Left kidney (tissue), 8 donors: ENCODE measurements around the gene SCNM1. TPM values are rescaled to one million over a fixed set of nuclear protein-coding genes. Genes with fewer than 3 reads are reported as not detected.
A peak's percentile ranks its signal among the peaks of the same experiment; 100 is the strongest.

Source experiments
- DNase-seq: peaks from one replicate; pipeline ENCODE4 v3.0.0-alpha.2; 2013
- long read RNA-seq, 8 donors: transcript quantifications; one replicate each; lab custom pipeline, GENCODE V29; 2026
- polyA plus RNA-seq: library from polyadenylated mRNA; unstranded; fragments of 120-200 nt; gene quantifications from one replicate; pipeline ENCODE4 v1.2.1, GENCODE V29; 2013; ENCODE audit not compliant: insufficient read length

SCNM1 gene, protein sequence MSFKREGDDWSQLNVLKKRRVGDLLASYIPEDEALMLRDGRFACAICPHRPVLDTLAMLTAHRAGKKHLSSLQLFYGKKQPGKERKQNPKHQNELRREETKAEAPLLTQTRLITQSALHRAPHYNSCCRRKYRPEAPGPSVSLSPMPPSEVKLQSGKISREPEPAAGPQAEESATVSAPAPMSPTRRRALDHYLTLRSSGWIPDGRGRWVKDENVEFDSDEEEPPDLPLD
- polyA plus RNA-seq: 42.3 TPM
- long read RNA-seq, donor 1, transcript SCNM1-202 (7 exons, 2,016 nt): major isoform, 9 of 20 reads
- long read RNA-seq, donor 1, transcript SCNM1-201 (7 exons, 869 nt): minor isoform, 7 of 20 reads
- long read RNA-seq, donor 1, partial matches to known transcripts: 0 of 20 reads
- long read RNA-seq, donor 1, other reads (novel, unspliced or antisense): 0 of 20 reads
- long read RNA-seq, donor 2, transcript SCNM1-202 (7 exons, 2,016 nt): major isoform, 10 of 88 reads
- long read RNA-seq, donor 2, transcript SCNM1-203 (2 exons, 619 nt): minor isoform, 5 of 88 reads
- long read RNA-seq, donor 2, partial matches to known transcripts: 66 of 88 reads
- long read RNA-seq, donor 2, other reads (novel, unspliced or antisense): 0 of 88 reads
- long read RNA-seq, donor 3, transcript SCNM1-202 (7 exons, 2,016 nt): major isoform, 6 of 15 reads
- long read RNA-seq, donor 3, partial matches to known transcripts: 0 of 15 reads
- long read RNA-seq, donor 3, other reads (novel, unspliced or antisense): 0 of 15 reads
- long read RNA-seq, donor 4, partial matches to known transcripts: 0 of 3 reads
- long read RNA-seq, donor 4, other reads (novel, unspliced or antisense): 0 of 3 reads
- long read RNA-seq, donor 5, transcript SCNM1-202 (7 exons, 2,016 nt): major isoform, 18 of 35 reads
- long read RNA-seq, donor 5, transcript SCNM1-206 (5 exons, 862 nt): minor isoform, 6 of 35 reads
- long read RNA-seq, donor 5, transcript SCNM1-203 (2 exons, 619 nt): minor isoform, 6 of 35 reads
- long read RNA-seq, donor 5, partial matches to known transcripts: 0 of 35 reads
- long read RNA-seq, donor 5, other reads (novel, unspliced or antisense): 0 of 35 reads
- long read RNA-seq, donor 6, transcript SCNM1-202 (7 exons, 2,016 nt): major isoform, 18 of 30 reads
- long read RNA-seq, donor 6, transcript SCNM1-201 (7 exons, 869 nt): minor isoform, 5 of 30 reads
- long read RNA-seq, donor 6, partial matches to known transcripts: 0 of 30 reads
- long read RNA-seq, donor 6, other reads (novel, unspliced or antisense): 5 of 30 reads
- long read RNA-seq, donor 7, transcript SCNM1-204 (5 exons, 1,094 nt): minor isoform, 6 of 45 reads
- long read RNA-seq, donor 7, transcript SCNM1-201 (7 exons, 869 nt): minor isoform, 8 of 45 reads
- long read RNA-seq, donor 7, transcript SCNM1-202 (7 exons, 2,016 nt): major isoform, 21 of 45 reads
- long read RNA-seq, donor 7, transcript SCNM1-203 (2 exons, 619 nt): minor isoform, 10 of 45 reads
- long read RNA-seq, donor 7, partial matches to known transcripts: 0 of 45 reads
- long read RNA-seq, donor 7, other reads (novel, unspliced or antisense): 0 of 45 reads
- long read RNA-seq, donor 8, partial matches to known transcripts: 0 of 11 reads
- long read RNA-seq, donor 8, other reads (novel, unspliced or antisense): 0 of 11 reads

DNA sequence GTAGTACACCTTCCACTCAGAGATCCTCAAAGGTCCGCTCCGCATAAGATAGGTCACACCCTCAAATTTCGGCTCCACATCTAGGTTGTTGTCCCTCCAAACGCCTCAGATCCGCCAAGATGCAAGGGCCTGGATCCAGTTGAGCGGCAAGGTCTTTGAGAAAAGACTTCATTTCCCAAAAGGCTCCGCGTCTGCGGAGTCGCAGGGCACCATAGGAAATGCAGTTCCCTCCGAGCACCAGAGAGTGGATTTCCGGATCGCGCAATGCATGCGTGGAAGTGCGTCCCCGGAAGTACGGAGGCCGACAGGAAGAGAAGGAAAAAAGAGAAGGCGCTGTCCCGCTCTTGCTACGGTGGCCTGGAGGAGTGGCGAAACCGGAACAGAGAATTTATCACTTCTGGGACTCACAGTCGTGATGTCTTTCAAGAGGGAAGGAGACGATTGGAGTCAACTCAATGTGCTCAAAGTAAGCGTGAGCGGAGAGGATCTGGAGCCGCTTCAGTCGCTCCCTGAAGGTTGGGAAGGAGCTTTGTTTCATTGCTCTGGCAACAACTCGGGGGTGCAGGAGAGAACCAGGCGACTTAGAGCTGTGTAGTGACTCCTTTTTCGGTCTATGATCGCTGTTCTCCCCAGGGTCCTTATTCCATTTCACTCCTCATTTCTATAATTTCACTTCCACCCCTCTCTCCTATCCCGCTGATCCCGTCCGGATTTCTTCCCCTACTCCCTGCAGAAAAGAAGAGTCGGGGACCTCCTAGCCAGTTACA is at the start of gene SCNM1, which contains the start of gene LYSMD1:
TSS of gene SCNM1 (plus strand) at position 407 of the 767 bp plus-strand sequence. CDS start at position 416, 9 bp downstream.
TSS of gene LYSMD1 (minus strand) at position 165 of the 767 bp plus-strand sequence. CDS start 644 bp downstream, outside the sequence.
- DNase-seq: peak; percentile 99

DNA sequence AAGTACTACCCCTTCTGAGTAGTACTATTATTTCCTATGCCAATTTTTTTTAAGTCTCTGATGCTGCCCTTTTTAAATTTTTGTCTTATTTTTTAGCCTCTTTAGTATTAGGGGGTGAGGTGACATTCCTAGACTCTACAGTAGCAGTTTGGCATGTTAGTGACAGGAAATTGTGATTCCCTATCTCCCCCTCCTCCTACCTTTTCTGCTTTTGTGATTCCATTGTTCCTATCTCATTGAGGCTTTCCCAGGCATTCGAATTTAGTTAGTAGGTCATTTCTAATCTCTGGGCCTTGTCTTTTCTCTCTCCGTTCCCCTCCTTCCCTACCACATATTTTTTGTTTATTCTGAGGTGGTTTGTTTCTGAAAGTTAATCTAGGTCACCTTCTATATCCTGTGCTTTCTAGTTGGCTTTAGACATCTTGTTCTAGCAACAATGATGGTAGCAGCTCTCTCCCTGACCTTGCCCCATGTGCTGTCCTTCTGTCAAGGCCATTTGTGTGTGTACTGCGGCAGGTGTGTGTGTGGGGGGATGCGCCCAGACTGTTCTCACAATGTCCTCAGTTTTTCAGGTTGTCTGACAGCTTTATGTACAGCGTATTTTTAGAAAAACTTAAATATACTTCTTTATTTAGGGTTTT is 41.1 kb upstream of the SCNM1 start:
- DNase-seq: no peak

DNA sequence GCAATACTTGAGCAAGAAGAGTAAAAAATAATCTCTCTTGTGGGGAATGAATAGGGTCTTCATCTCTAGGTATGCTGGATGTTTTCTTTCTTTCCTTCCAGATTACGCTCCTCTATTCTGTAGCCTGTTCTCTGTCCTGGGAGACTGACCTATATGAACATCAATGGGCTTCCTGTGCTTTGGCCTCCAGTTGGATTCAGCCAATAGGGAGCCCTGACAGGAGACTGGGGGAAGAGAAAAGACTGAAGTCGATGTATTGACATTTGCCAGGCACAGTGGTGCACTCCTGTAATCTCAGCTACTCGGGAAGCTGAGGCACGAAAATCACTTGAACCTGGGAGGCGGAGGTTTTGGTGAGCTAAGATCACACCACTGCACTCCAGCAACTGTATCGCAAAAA is 37.1 kb upstream of the SCNM1 start:
- DNase-seq: no peak

DNA sequence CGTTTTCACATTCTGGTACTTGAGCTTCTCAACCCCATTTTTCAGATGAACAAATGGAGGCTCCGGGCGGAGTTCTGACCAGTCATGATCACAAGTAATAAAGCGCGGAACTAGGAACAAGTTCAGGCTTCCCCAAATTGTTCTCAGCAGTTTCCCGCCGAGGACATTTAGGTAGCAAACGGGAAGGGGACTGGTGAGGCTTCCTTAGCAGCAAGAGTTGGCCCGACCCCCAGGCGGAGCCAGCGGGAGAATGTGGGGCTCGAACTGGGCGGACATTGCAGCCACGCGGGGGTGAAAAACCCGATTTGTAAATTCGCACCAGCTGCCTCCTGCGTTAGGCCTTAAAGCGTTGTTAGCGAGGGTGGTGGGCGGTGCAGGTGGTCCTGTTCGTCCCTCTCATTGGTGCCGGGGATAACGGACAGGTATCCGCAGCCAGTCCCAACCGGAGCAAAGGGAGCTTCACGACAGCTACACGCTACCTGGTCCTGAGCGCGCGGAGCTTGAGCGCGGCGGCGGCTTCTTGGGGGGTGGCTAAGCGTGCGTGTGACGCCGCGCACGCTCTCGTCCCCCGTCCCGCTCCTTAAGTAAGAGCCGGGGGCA is 34.9 kb upstream of the SCNM1 start:
- peak; percentile 90 for DNase-seq

DNA sequence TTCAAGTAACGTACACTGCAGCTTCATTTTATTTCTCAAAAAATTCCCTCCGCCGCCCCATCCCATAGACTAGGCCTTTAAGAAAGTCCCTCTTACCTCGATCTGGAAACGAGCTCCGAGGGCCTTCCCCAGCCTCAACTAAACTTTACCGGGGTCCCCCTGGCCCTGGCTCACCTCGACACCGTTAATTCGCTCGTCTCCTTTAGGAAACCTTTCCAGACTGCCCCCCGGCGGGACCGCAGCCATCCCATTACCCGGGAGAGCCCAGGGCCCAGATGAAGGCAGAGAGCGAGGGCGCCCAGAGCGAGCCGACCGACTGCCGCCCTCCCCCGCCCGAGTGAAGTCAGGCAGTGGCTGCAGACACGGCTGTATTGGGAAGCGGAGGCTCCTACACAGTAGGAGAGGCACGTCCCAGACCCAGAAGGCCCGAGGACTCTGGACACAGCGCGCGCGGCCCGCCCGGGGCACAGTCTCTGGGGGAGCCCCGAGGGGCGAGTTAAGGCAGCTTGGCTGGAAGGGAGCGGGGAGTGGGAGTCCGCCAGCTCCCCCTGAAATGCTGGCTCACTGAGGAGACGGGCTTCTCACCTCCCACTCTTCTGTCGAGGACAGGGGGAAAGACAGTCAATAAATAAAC is 34.1 kb upstream of the SCNM1 start:
- DNase-seq: peak; percentile 41

DNA sequence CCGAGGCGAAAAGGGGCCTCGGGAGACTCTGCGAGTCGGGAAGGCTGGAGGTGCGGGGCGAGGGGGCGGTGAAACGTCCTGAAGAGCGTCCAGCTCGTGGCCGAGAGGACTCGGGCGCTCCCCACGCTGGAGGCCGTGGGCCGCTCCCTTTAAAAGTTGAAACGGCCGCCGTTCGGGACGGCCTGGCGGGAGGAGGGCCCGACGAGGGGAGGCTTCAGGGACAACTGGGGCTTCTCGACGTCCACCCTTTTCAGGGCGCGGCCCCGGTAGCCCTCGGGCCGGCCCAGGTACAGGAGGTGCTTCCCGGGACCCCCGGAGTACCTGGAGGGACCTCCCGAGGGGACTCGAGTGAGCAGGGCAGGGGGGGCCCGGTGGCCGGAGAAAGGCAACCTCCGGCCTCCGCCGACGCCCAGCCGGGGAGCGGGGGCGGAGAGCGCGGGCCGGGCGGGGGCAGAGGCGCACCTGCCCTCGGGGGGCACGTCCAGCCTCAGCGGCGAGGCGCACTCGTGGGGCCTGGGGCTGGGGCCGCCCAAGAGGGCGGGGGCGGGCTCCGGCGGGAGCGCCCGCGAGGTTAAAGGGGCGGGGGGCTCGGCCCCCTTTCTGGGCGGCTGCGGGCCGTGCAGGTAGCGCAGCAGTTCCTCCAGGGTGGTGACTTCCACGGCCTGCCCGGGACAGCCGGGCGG is 33.5 kb upstream of the SCNM1 start:
- no peak for DNase-seq

DNA sequence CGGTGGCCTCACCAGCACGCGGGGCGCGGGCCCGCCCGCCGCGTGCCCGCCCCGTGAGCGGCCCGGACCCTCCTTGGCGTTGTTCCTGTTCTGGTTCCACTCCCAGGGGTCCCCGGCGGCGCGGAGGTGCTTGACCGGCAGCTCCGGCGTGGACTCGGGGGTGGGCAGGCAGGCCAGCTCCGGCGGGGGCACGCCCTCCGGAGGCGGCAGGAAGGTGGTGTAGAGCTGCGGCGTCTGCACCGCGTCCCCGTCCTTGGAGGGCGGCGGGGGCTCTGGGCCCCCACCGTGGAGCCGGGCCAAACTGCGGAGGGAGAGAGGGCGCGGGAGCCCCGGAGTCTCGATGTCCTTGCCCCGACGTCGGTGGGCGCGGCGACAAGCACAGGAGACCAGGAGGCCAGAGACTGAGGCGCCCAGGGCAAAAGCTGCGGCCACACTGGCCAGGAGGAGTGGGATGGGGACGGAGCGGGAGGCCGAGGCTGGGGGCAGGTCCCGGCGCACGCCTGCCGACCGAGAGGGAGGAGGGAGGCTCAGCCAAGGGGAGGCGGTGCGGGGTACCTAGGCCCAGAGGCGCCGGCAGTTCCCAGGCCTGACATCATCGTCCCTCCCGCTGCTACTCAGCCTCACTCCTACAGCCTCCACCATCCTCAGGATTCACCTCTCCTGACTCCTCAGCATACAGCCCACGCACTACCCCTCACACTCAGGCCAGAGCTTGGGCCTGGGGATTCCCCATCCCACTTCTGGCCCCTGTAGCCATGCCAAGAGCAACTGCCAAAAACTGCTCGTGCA is 32.7 kb upstream of the SCNM1 start:
- no peak for DNase-seq

DNA sequence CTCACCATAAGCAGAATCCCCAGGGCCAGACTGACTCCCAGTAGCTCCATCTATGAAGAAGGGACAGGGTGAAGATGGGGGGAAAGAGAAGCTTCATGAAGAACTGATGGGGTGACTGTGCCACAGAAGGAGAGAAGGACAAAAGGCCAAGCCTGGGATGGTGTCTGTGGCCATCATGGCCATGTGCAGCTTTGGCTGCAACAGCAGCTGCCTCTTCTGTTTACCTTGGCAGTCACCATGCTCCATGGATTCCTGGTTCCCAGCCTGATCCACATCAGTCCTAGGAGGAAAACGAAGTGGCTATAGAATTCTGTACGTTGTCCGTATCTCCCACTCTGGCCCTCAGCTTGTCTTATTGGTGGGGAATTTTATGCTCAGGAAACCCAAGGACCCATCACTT is 31.5 kb upstream of the SCNM1 start:
- no peak for DNase-seq

DNA sequence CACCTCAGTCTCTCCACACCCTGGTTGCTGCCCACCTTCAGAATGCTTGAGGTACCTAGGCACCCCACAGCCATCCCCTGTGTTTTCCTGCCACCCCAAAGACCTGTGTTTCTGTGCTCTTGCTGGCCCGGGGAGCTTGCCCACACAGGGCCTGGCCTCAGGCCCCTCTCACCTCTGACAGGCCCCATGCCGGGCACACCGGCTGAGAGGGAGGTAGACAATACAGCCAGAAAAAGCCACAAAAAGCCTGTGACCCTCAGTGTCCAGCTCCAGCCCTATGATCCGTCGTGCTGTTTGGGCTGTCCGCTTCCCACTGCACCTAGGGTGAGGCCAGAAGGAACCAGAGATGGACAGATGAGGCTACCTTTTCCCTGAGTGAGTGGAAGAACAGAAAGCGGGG is 31.0 kb upstream of the SCNM1 start:
- no peak for DNase-seq

DNA sequence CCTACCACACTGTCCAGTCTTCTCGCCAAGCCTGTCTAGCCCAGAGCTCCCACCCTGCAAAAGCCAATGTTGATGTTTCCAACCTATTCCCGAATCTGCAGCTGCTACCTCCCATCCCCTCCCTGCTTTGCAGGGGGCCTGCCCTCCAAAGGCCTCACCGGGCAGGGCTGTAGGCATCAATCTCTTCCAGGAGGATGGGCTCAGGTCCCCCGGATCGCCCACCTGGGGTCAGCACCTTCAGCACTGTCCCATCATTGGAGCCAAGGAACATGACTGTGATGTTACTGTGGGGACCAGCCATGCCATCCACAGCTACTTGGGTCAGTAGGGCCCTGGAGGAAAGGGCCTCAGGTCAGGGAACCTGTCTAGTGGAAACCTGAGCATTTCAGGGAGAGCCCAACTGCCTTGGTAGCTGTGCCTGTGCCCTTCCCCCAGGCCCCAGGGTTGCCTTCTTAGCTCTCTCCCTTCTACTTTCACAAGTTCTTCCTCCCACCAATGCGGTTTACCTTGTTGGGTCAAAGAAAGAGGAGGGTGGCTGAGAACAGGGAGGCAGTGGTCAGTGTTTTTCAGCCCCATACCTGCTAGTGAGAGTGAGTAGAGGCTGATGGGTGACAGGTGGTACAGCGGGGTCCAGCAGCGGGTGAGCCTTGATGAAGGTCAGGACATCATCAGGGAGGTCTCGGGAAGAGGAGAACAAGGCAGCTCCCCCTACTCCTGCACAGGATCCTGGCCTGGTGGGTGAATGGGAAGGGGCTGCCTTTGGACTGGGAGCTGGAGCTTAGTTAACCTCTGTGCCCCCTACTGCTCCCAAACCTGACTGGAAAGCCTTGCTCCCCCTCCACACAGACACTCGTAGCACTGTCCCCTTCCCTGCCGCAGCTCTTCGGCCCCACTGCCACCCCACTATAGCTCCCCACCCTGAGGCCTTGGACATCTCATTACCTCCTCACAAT is 30.2 kb upstream of the SCNM1 start:
- no peak for DNase-seq

DNA sequence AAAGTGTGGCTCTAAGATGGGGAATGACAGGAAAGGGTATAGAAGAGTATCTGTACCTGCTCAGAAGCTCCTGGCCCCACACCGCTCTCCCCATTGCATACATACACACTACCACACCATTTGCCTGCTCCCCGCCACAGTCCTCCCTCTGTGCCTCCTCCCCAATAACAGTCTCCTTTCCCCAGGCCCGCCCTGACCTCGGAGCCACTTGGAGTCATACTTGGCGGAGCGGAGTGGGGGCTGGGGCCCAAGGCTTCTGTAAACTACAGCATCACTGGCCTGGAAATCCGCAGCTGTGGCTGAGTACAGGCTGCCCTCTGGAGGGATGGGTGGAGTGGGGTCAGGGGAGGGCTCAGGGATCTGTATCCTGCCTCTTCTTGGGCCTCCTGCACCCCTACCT is 28.2 kb upstream of the SCNM1 start:
- no peak for DNase-seq

DNA sequence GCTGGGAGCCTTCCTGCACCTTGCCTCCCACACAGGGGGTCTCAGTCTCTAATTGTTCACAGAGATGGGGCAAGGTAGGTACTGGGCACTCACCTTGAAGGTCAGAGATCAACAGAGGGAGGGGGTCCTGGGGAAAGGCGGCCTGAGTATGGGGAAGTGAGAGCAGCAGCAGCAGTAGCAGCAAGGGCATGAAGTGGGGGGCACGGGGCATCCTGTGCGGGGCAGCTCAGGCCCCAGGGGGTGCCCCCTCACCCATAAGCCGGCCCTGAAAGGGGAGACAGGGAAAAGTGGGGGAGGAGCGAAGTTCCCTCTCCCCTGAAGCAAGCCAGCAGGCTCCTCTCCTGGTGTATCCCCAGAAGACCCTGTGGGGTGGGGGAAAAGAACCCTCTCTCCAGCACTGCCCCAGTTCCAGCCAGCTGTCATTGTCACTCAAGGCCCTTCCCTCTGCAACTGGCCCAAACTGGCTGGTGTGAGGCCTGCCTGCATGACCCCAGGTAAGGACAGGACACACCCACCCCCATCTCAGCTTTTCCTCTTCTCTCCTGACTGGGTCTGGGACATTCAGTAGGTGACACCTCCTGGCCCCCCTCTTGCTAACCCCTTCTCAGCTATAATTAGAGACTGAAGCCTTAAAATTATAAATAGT is 23.4 kb upstream of the SCNM1 start:
- no peak for DNase-seq

DNA sequence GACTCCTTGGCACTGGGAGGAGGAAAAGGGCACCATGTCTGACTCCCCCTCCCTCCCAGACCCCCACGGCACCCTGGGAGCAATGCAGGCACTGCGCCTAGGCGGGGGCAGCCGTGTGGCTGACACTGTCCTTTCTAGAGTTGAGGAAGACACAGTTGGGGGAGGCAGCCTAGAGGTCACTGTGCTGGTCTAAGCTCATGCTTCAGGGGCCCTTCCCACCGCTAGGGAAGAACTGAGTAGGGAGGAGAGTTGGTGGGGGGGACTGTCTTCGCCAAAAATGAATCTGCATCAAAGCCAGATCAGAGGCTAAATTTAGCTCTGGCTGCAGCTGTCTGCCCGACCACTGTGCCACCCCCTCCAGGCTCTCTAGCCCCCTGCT is 22.9 kb upstream of the SCNM1 start:
- DNase-seq: no peak

DNA sequence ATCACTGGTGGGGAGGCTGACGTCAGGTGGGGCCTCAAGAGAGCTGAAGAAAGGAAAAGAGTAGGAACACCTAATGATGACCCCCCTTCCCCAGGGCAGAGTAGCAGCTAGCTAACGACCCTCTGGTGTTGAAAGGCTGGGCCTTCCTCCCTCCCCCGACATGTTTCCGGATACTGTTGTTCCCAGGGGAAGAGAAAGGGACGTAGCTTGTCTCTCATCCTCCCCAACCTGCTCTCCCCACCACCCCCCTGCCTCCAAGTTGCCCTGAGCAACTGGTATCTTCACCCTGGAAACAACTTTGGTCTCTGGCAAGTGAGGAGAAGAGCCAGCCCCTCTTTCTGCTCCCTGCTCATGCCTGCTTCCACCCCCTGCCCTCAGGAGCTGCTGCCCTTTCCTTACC is 22.0 kb upstream of the SCNM1 start:
- DNase-seq: no peak

DNA sequence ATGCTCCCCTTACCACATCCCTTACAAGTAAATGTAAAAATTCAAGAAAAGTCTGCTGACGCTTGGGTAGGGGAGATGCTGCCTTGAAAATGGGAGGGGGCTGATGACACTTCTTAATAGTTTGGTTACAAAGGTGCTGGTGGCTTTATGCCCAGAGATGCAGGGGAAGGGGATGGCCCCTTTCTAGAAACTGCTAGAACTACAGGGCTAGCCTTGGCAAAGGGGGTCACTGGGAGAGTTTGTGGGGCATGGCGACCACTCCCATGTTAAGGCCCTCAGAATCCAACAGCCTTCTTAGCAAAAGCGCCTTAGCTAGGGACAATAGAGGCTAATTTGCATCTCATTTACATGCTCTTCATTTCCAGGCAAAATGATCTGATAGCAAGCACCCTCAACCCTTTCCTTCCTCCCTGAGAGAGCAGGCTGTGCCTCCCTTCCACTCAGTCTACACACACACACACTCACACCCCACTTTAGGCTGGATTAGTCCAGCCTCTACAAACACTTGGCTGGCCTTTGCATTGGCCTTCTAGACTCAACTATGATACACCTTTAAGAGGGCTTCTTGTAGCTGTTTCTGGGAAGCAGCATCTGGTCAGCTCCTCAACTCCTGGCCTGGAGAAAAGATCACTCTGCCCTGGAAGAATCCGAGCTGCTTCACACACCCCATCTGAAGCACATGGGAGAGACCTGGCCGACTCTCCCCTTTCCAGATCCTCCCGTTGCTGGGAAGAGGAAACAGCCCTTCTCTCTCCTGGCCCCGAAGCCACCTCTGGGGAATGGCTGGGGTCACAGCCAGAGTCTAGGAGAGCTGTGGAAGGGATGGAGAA is 21.3 kb upstream of the SCNM1 start:
- DNase-seq: no peak
